K562 (cell line): ENCODE data around the gene KLKB1. TPM values are rescaled to one million over a fixed set of nuclear protein-coding genes. Genes with fewer than 3 reads are reported as not detected.

ENCODE experiments used
- ATAC-seq: fragments of 200-7000 bp; cut with Tn5 transposase; 3 replicates; pipeline ENCODE4 v1.9.1; 2020; ENCODE audit warnings: moderate library complexity
- BruUV-seq: library from RNA; stranded (reverse); fragments of 400-500 nt; replicated peaks from 2 replicates; lab custom pipeline; 2021; lab: Mats Ljungman, UMichigan
- CTCF ChIA-PET: fragments of 300-600 bp; formaldehyde crosslinking; extraction: SDS; loops from one replicate; lab custom pipeline; 2021; ENCODE audit warnings: low intra/inter-chr PET ratio; lab: Yijun Ruan, JAX
- POLR2A ChIA-PET: fragments of 300-600, 350-650 bp; sonication (Branson Sonifier 250); formaldehyde crosslinking; extraction: SDS; loops from one replicate; lab custom pipeline; 2021; ENCODE audit warnings: antibody characterized with exemption, inconsistent platforms; lab: Yijun Ruan, JAX
- DNase-seq, 4 experiments: peaks; one replicate each; pipeline versions ENCODE4 v3.0.0 to v3.0.0-alpha.2; 2011 to 2018; ENCODE audit warnings: low spot score in 3 of 4, mixed read lengths in 3 of 4; ENCODE audit errors: extremely low read depth in 1 of 4
- FAIRE-seq: peaks from 2 replicates; lab custom pipeline; 2011; peaks lifted over from hg19 to GRCh38; lab: Jason Lieb, UNC
- H2AFZ ChIP-seq: 2 replicates; pipeline ENCODE4 v1.6.0; 2011; ENCODE audit warnings: low read depth, low read length, control low read depth, inconsistent platforms
- H3K27ac ChIP-seq: fragments of 200-600 bp; 3 replicates; pipeline ENCODE4 v1.8.0; 2011; ENCODE audit warnings: low read depth, mild to moderate bottlenecking, control low read depth, inconsistent platforms, low read length, moderate library complexity, mixed read lengths; ENCODE audit errors: extremely low read depth
- H3K27me3 ChIP-seq, 2 experiments: fragments of 300-600 bp in 1 of 2; 2 replicates in 1 of 2; 3 replicates in 1 of 2; pipeline versions ENCODE4 v1.6.0 to v1.8.0; 2011; ENCODE audit warnings: inconsistent platforms in 2 of 2, low read length in 2 of 2, mild to moderate bottlenecking in 1 of 2, mixed read lengths in 1 of 2, moderate library complexity in 1 of 2; ENCODE audit not compliant: control insufficient read depth in 2 of 2, insufficient read depth in 2 of 2
- H3K36me3 ChIP-seq: fragments of 300-600 bp; 3 replicates; pipeline ENCODE4 v1.8.0; 2011; ENCODE audit warnings: mild to moderate bottlenecking, low read length, inconsistent platforms; ENCODE audit not compliant: control insufficient read depth, insufficient read depth
- H3K4me1 ChIP-seq, 2 experiments: fragments of 200-600 bp in 1 of 2; replicated peaks in 1 of 2; 2 replicates in 1 of 2; 3 replicates in 1 of 2; pipeline versions ENCODE4 v1.5.1 to v1.8.0; 2011; ENCODE audit warnings: inconsistent platforms in 2 of 2, low read length in 2 of 2, mild to moderate bottlenecking in 1 of 2, mixed read lengths in 1 of 2, moderate library complexity in 1 of 2; ENCODE audit not compliant: control insufficient read depth in 2 of 2, insufficient read depth in 2 of 2
- H3K4me2 ChIP-seq: 2 replicates; pipeline ENCODE4 v1.6.1; 2011; ENCODE audit warnings: low read length, control low read depth, inconsistent platforms, mixed read lengths; ENCODE audit not compliant: insufficient read depth
- H3K4me3 ChIP-seq: fragments of 200-600 bp; sonication (generic), shearing (Covaris generic); 2 replicates; pipeline ENCODE4 v1.5.1; 2016; ENCODE audit warnings: control low read depth, inconsistent platforms
- H3K79me2 ChIP-seq: fragments of 200-600 bp; 3 replicates; pipeline ENCODE4 v1.8.0; 2011; ENCODE audit warnings: low read length, inconsistent platforms; ENCODE audit not compliant: control insufficient read depth, insufficient read depth
- H3K9ac ChIP-seq, 2 experiments: 2 replicates each; pipeline versions ENCODE4 v1.6.0 to v1.6.1; 2011; ENCODE audit warnings: low read depth in 2 of 2, low read length in 2 of 2, control low read depth in 1 of 2, inconsistent platforms in 1 of 2, mild to moderate bottlenecking in 1 of 2, mixed read lengths in 1 of 2; ENCODE audit not compliant: insufficient read depth in 1 of 2
- H3K9me1 ChIP-seq: one replicate; pipeline ENCODE4 v1.6.0; 2011; ENCODE audit warnings: inconsistent platforms, mild to moderate bottlenecking, low read length, moderate library complexity; ENCODE audit not compliant: control insufficient read depth, insufficient read depth
- H3K9me3 ChIP-seq: replicated peaks from 2 replicates; pipeline ENCODE4 v1.5.1; 2011; ENCODE audit warnings: low read depth, low read length, inconsistent platforms; ENCODE audit not compliant: control insufficient read depth, insufficient read depth
- H4K20me1 ChIP-seq: replicated peaks from 2 replicates; pipeline ENCODE4 v1.6.1; 2011; ENCODE audit warnings: low read length, inconsistent platforms, mixed read lengths; ENCODE audit not compliant: control insufficient read depth, insufficient read depth
- CHD4 ChIP-seq: fragments of 200-600 bp; sonication (generic); IDR thresholded peaks from 3 replicates; pipeline ENCODE4 v1.6.1; 2012; ENCODE audit warnings: low read depth, mild to moderate bottlenecking, mixed read lengths, low read length, inconsistent platforms; ENCODE audit not compliant: insufficient read depth, insufficient replicate concordance, poor library complexity, severe bottlenecking
- HLTF ChIP-seq: fragments of 450-650 bp; IDR thresholded peaks from 2 replicates; pipeline ENCODE4 v1.6.1; 2016
- NR4A1 ChIP-seq, 2 experiments: fragments of 250-450 bp in 1 of 2; fragments of 450-650 bp in 1 of 2; sonication (Bioruptor Pico) in 1 of 2; IDR thresholded peaks; 2 replicates each; pipeline versions ENCODE4 v1.4.0 to v1.6.1; 2016 to 2020; ENCODE audit warnings: mild to moderate bottlenecking in 2 of 2, missing compliant biosample characterization in 1 of 2, missing genetic modification characterization in 1 of 2, moderate library complexity in 1 of 2
- PML ChIP-seq: IDR thresholded peaks from 2 replicates; pipeline ENCODE4 v1.6.1; 2012; ENCODE audit warnings: low read length, inconsistent platforms
- SRSF3 ChIP-seq: fragments of 200-400 bp; formaldehyde crosslinking; IDR thresholded peaks from 2 replicates; pipeline ENCODE4 v1.6.1; 2016; ENCODE audit warnings: mild to moderate bottlenecking, low read length, moderate library complexity; ENCODE audit not compliant: insufficient read depth
- ZBTB40 ChIP-seq, 2 experiments: fragments of 450-650 bp in 1 of 2; sonication (generic) in 1 of 2; formaldehyde crosslinking in 1 of 2; IDR thresholded peaks; 2 replicates each; pipeline versions ENCODE4 v1.7.1 to v1.9.0; 2016 to 2022; ENCODE audit warnings: inconsistent platforms in 1 of 2, mild to moderate bottlenecking in 1 of 2, missing genetic modification reagents in 1 of 2
- ZNF184 ChIP-seq: sonication (generic); formaldehyde crosslinking; IDR thresholded peaks from 2 replicates; pipeline ENCODE4 v1.5.0; 2020; ENCODE audit warnings: missing genetic modification reagents
- ZNF324 ChIP-seq: fragments of 250-450 bp; sonication (Bioruptor Pico); IDR thresholded peaks from 2 replicates; pipeline ENCODE4 v1.4.0; 2020; ENCODE audit warnings: mild to moderate bottlenecking
- WGBS: fragments of 100-300 bp; shearing (Covaris generic); methylation state at CpG from one replicate; pipeline ENCODE4 v1.1.6; 2016; ENCODE audit warnings: low coverage, mixed read lengths; ENCODE audit not compliant: insufficient coverage; ENCODE audit errors: missing lambda C conversion rate; 5-methylcytosine and 5-hydroxymethylcytosine counted together
- in situ Hi-C: fragments of 300-500 bp; cut with MboI; formaldehyde crosslinking; loops from 4 replicates; pipeline ENCODE4 v1.15.0; 2018; ENCODE audit warnings: inconsistent platforms, mixed read lengths
- intact Hi-C: fragments of 100-400 bp; cut with micrococcal nuclease; formaldehyde crosslinking; loops from 2 replicates; pipeline ENCODE4 v1.14.2; 2022
- polyA plus RNA-seq, 8 experiments: library from polyadenylated mRNA; depleted of rRNA in 4 of 8; stranded (reverse) in 5 of 8; unstranded in 3 of 8; fragments of >200 nt; fragmentation: Nextera tagmentation in 2 of 8; fragmentation: Illumina TruSeq in 1 of 8; extraction: Ambion mirVana in 2 of 8; extraction: Trizol in 1 of 8; gene quantifications; 2 replicates each; pipeline versions ENCODE4 v1.2.1 to v1.2.3, GENCODE V29; 2011 to 2014; ENCODE audit warnings: inconsistent platforms in 1 of 8, missing spikeins in 1 of 8
- total RNA-seq, 7 experiments: library from RNA; depleted of rRNA in 6 of 7; stranded (reverse); fragments of >200 nt in 6 of 7; fragmentation: Illumina TruSeq in 2 of 7; extraction: Trizol in 2 of 7; gene quantifications; 2 replicates each; pipeline versions ENCODE4 v1.2.1 to v1.2.3, GENCODE V29; 2011 to 2021; ENCODE audit warnings: low replicate concordance in 1 of 7
- TF ChIP-seq, protein P1 (sequence below): fragments of 450-650 bp; conservative IDR thresholded peaks from 2 replicates; pipeline ENCODE4 v1.6.1; 2016; ENCODE audit warnings: missing genetic modification characterization, low read depth, mild to moderate bottlenecking, control low read depth, missing compliant biosample characterization

KLKB1 gene
- total and polyA plus RNA-seq, 9 of the 15 experiments (the other 6 are each of a cell fraction or from before 2014, with no cell fraction given) = 0.27 TPM; not detected in 8

DNA sequence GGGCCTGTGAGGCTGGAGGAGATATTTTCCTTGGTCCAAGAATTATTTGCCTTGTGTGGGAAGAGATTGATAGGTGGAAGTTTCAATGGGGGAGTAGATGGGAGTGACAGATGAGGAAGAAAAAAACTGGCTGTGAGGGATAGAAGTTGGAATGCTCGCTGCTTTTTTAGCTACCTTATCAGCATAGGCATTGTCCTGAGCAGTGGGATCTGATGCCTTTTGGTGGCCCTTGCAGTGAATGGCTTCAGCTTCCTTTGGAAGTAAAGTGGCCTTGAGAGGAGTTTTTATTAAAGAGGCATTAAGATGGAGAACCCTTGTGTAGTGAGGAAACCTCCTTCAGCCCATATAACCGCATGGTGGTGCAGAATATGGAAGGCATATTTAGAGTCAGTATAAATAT, 16.0 kb downstream of the KLKB1 start (continued):
- TF ChIP-seq HLTF = no peak

- FAIRE-seq = no peak
- ChIA-PET POLR2A (interaction anchor here (0.7 kb wide), 1 partner anchor 869 kb away, joined by 4 read pairs; no protein-coding TSS in a partner anchor), CTCF (no interaction called here)
- H4K20me1 ChIP-seq = no peaks in the 10 kb centered on the region
- no TSS peak for BruUV-seq
- H3K79me2 ChIP-seq = no peaks in the 10 kb centered on the region
- H3K9me3 ChIP-seq = no peaks in the 10 kb centered on the region
- H3K4me2 ChIP-seq = no peak overlapping the region
- no peak overlapping the region for H3K9ac ChIP-seq
- H3K36me3 ChIP-seq = no peaks in the 10 kb centered on the region
- intact Hi-C loops (no loop called here), in situ Hi-C loops (no loop called here)
- 0% methylated on average over 5 of the region's 5 CpGs for WGBS
- no peak for ATAC-seq
- H3K4me1 ChIP-seq = no peaks in the 10 kb centered on the region
- H3K27ac ChIP-seq = no peak overlapping the region
- peaks cover 0 to 8% of the 10 kb centered on the region in 2 experiments; a peak in 3 of 5 replicates for H3K27me3 ChIP-seq
- no peaks in the 10 kb centered on the region for H3K9me1 ChIP-seq
- no peak overlapping the region for H3K4me3 ChIP-seq
- H2AFZ ChIP-seq = no peak overlapping the region
- no peak for DNase-seq
- TF ChIP-seq, protein P1, sequence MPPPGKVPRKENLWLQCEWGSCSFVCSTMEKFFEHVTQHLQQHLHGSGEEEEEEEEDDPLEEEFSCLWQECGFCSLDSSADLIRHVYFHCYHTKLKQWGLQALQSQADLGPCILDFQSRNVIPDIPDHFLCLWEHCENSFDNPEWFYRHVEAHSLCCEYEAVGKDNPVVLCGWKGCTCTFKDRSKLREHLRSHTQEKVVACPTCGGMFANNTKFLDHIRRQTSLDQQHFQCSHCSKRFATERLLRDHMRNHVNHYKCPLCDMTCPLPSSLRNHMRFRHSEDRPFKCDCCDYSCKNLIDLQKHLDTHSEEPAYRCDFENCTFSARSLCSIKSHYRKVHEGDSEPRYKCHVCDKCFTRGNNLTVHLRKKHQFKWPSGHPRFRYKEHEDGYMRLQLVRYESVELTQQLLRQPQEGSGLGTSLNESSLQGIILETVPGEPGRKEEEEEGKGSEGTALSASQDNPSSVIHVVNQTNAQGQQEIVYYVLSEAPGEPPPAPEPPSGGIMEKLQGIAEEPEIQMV (tag) = no peak
- no peak for TF ChIP-seq SRSF3
- TF ChIP-seq ZNF184 (CRISPR knock-in tag) = no peak
- no peak for TF ChIP-seq ZBTB40 (IDR thresholded peaks at IDR 0.05)
- TF ChIP-seq ZBTB40 (CRISPR knock-in tag; IDR thresholded peaks at IDR 0.05) = no peak
- no peak for TF ChIP-seq NR4A1 (CRISPR knock-in tag; IDR thresholded peaks at IDR 0.05)
- TF ChIP-seq NR4A1 (tag; IDR thresholded peaks at IDR 0.05) = no peak
- no peak for TF ChIP-seq PML
- no peak for TF ChIP-seq CHD4
- TF ChIP-seq ZNF324 (CRISPR knock-in tag) = no peak
Observed at GRCh38 chr4:186244835-186245234, 17.5 kb downstream of the KLKB1 start.
